GM19043 (cell line): Measurements from ENCODE around the gene NIM1K.
"Not testable (repeated sequence)": the region's sequence is repeated elsewhere in the genome, so short reads cannot be mapped to it uniquely, and the experiment has no call there.

Experiments used
- ATAC-seq: cut with Tn5 transposase; IDR thresholded peaks from one replicate; pipeline ENCODE4 v1.9.1; 2021; ENCODE audit warnings: low read depth; ENCODE audit not compliant: unreplicated experiment

The NIM1K gene

DNA sequence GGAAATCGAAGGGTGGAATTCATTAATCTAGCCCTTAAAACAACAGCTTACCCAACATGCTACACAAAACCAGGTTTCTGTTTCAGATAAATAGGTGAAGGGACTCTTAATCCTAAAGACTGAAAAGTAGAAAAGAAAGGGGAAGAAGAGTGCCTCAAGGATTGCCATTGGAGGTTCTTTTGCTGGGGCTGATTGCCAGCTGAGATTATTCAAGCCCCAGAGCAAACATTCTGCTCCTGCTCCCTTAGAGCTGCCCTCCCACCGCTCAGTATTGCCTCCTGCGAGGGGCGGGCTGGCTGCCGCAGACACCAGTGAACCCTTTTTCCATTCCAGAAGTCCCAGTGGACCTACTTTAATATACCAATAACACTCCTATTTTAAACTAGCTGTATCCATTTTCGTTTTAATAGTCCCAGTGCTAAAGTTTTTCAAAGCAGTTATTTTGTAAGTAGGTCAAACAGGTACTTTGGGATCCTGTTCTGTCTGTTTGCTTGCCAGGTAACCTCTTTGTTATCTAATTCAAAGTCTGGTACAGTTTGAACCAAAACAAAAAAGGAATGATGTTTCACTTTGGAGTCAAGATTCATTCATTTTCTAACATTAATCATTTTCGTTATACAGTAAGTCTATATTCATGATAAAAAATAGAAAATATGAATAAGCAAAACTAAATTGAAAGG, 82.5 kb downstream of the NIM1K start:
- no peak for ATAC-seq

DNA sequence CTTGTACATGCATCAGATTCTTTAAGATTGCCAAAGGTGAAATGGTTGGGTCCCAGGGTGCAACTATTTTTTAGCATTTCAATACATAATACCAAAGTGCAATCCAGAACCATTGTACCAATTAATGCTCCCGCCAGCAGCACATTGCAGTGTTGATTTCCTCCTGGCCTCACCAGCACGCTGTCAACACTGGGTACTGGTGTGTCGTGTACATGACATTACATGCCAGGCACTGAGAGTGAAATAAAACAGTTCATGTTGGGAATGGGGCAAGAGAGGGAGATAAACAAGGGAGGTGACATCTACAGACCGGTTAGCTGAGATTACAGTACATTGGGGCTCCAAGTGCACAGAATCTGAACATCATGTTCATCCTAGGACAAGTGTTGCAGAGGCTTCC, 83.4 kb downstream of the NIM1K start:
- ATAC-seq, result no peak

DNA sequence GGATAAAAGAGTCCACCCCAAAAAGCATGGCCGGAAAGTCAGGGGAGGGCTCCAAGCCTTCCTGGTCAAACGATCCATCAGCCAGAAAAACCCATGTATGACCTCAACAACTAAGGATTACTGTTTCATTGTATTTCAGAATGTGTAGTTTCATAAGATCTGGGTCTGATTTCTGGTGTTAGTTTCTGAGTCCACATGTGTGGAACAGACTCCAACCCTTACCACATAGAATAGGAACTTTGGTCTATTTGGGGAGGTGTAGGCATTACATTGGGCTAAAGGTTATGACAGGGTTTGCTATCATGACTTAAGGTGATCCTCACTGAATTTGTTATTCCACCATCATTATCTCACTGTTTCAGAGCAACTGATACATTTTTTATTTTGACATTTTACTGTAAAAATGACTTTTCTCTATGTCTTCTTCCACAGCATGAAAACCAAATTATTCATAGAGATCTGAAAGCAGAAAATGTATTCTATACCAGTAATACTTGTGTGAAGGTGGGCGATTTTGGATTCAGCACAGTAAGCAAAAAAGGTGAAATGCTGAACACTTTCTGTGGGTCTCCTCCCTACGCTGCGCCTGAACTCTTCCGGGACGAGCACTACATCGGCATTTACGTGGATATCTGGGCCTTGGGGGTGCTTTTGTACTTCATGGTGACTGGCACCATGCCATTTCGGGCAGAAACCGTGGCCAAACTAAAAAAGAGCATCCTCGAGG, 87.7 kb downstream of the NIM1K start:
- ATAC-seq, result no peak

DNA sequence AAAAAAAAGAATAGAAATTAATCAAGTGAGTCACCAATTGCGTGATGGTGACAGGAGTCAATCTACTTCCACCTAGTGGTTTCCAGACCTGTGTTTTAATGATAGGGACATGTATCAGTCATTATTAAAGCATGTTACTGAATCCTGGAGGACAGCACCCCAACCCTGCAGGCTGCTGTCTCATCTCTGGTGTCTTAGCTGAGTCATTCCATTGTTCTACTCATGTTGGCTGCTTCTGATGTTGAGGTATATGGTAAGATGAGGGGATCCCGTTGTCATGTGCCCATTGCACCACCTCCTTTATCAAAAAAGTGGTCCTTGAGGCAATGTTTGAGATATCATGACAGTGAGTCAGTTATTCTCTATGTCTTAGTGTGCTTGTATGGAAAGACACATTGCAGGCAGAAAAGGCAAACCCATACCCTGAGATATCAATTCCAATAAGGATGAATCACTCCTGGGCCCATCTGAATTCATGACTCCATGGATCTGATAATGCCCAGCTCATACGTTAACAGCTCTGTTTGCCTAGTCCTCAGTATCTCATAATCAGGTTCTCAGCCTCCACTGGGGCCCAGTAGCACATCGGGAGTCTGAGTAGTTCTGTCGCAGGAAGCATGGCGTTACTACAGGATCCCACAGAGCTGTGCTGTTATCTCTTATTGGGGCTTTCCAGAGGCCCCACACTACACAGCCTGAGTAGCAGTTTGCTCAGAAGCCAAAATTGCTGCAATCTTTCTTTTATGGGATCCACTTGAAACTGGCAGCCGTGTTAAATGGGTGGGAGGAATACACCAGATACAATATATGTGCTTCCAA, 90.0 kb downstream of the NIM1K start:
- ATAC-seq, result no peak

DNA sequence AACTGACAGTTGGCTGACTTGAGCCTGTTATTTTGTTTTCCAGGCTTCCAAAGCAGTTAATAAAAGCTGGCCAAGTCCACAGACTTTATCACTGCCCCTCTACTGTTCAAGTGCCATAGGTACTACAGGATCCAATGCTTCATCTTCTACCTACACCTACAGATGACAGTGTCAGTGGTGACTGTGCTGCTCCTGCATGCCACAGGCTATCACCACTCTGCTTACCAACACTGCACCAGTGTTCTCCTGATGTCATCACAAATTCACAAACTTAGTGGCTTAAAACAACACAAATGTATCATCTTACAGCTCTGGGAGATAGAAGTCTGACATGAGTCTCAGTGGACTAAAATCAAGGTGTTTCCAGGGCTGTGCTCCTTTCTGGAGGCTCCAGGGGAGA, 94.6 kb downstream of the NIM1K start:
- no peak for ATAC-seq

DNA sequence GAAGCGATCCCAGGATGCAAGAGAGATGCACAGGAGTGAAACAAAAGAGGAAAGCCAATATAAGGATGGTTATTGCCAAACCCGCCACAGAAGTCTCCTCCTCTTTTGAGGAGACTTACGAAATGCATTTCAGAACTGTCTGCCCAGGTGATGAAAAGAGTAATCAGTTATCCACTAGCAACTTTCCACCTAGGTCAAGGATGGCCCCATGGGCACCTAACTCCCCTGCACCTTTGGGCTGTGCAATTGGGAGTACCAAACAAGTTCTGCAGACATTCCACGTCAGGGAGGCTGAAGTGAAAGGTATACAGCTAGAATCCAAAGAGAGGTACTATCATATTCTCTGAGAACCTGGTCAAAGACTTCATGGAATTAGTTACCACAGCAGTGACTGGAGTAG, 95.5 kb downstream of the NIM1K start:
- no peak for ATAC-seq

DNA sequence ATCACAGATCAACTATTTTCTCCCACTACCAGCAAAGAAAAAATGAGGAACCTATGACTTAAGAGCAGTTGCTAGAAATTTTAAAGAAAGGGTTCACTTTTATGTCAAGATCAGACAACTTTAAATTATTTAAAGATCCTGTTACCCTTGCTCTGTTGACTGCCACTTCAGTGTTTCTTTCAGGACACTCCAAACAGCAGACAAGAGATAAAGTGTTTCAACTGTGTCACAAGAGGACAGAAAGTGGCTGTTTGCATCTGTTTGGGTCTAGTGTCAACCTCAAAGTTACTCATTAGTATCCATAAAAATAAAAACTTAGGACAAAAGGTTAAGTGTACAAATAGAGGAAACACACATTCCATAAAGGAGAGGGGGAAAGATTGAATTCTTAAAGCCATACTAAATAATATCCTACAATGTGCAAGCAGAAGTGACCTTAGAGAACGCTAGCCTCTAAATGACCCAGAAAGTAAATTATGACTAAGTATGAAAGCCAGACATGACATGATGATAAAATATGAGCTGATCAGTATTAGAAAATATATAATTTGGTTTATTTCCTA, 96.3 kb downstream of the NIM1K start:
- no peak for ATAC-seq

DNA sequence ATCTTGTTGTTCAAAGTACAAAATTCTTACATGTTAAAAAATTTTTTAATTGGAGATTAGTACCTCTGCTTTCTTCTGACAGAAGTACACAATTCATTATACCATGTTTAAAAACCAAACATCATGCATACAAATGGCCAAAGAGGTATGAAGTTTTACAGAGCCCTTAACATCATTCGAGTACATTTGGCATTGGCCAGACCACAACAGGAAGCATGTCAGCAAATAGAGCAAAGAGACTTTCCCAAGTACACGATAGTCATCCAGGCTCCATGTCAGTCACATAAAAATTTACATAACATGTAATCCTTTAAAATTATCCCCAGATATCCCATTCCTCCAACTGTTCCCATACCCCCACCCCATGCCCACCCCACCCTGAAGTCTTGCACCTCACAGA, 98.7 kb downstream of the NIM1K start:
- no peak for ATAC-seq

DNA sequence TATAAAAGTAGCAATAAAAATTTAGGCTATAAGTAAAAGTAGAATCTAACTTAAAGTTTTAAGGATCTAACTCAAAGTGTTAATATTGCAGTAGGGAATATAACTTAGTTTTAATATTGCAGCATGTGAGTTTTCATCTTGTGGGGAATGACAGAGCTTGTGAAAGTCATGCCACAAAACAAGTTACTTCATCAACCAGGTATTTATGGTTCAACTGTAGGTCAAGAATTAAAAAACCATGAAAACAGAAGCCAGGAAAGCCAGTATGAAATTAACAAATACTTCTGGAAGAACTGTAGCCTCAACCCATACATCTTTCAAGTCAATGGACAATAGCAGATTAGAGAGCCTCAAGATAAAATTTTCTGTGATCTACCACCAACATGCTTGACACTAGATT, 102.2 kb downstream of the NIM1K start:
- ATAC-seq, result no peak

DNA sequence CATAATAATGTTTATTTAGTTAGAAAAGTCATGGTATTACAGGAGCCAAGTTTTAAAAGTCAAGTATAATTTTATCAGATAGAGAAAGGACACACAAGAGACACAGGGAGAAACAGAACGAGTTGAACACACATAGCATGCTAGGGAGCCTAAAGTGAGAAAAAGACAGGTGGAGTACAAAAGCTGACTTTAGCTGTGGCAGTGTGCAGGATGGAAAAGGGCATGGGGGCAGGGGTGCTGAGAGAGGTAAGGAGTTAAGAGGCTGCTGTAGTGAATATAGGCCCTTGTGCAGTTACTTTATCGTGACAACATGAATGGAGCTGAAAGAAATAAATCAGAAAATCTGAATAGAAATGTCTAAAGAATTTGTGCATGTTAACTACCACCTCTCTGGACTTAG, 103.2 kb downstream of the NIM1K start:
- ATAC-seq, result no peak

DNA sequence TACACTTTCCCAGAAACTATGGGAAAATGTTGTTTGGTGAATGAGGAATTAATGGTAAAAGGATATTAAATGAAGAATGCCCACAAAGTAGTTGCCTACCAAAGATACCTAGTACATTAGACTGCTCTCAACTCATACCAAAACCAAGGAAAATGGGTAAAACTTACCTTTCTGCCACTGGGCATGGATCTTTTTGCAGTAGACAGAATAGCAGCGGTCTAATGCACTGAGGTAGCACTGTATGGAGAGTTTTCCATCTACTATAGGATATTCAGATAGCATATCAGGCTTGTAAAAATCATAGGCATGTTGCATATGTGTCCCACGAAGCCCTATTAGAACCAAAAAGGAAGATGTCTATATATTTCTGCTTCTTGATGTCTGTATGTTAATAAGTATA, 104.8 kb downstream of the NIM1K start:
- ATAC-seq, result no peak

DNA sequence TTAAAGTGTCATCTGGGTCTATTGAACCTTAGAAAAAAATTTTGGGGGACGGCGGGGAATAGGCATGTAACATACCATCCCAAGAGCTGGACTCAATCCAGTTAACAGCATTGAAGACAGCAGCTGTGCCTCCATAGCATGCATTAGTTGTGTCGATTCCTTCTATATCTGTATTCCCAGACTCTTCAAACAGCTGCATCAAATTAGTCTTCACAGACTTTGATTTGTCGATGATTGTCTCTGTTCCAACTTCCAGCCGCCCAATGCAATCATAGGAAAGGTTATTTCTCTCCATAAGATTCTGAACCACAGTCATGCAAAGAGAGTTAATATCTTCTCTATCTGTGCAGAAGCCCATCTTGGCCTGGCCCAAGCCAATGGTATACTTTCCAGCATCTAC, 106.4 kb downstream of the NIM1K start:
- ATAC-seq, result no peak

DNA sequence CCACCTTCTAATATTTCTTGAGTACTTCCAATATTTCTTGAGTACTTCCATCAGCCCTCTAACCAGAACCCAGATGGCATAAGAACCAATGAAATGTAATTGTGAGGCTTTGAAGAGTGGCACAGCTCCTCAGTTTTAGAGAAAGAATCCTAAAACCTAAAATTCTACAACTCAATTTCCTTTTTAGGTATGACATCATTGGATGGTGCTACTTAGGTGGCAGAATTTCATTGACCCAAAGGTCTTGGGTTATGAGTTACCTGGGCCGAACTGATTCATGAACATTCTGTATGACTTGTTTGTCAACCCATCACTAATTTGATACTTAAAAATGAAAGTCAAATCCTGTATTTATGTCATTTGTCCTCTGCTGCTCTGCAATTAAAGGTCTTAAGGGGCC, 108.1 kb downstream of the NIM1K start:
- no peak for ATAC-seq

DNA sequence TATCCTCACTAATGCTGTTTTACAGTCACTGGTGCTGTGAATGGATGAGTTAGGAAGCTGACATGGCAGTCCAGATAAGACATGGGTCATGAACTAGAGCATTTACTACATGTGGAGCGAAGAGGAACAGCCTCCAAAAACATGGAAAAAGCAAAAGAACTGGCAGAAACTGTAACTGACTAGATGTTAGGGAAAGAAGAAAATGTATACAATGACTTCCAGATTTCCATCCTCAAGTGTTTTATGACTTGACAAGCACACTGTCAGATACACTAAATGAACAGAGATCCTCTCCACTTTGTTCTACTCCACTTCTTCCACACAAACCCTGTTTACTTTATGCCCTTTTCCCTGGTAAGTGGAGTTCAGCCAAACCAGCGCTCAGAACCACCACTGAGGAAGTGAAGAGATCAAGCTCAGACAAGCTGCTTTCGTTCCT, 109.6 kb downstream of the NIM1K start:
- no peak for ATAC-seq

DNA sequence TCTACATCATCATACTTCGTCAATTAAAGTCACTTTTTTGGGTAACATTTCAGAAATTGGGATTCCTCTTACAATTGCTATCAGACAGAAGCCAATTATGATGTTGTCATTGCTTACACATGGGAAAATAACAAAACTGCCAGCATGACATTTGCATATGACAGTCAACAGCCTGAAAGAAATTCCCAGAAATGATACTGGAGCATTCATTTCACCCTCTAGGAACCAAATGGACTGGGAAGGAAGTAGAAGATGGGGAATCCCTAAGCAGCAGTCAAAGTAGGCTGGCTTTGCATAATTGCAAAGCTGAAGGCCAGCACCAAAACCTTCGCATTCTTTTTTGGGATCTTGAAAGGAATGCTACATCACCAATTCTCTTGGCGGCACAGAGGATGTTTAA, 110.5 kb downstream of the NIM1K start:
- ATAC-seq, result no peak

DNA sequence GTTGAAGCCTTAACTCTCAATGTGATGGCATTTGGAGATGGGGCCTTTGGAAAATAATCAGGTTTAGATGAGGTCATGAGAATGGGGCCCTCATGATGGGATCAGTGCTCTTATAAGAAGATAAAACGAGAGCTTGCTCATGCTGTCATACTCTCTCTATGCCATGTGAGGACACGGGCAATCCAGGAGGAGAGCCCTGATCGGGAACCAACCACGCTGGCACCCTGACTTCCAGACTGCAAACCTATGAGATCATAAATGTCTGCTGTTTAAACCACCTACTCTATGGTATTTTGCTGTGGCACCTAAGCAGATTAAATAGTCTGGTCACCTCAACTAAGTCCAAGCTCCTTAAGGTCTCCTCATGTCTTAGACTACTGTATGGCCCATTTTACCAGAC, 111.2 kb downstream of the NIM1K start:
- no peak for ATAC-seq

DNA sequence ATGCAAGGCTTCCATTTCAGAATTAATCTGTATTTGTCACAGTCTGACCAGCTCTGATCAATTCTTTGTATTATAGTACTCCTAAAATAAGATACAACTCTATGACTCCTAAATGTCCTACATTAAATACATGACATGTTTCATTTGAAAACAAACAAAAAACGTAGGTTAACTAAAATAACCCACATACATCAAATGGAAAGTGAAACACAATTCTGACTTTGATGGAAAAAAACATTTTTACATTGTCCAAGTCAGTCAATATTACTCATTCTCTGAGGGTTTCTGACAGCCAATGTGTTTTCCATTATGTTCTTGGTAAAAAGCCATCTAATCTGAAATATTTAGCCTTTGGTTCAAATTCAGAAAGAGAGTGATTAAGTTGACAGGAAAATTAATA, 112.5 kb downstream of the NIM1K start:
- no peak for ATAC-seq

DNA sequence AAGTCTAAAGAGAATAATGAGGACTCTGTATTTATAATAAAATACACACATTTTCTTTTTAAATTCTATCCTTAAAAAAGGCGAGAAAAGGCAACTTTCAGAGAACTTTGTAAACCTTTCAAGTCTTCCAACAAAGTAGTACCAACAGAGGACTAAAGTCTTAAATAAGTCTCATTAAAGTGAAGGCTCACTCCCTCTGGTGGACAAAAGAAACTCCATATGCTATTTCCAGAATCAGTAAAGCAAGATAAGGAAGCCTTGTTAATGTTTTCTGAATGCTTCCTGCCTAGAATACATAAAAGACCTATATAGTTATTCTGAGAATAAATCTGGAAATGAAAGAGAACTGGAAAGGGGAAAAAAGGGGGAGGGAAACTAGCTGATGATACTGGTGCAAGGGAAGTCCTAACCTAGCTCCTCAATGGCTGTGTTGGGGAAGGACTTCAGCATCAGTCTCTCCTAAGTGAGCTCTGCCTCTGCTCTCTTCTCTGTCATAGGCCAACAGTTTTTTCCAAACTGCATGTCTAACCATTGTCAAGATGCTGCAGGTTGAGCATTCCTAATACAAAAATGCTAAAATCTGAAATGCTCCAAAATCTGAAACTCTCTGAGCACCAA, 114.0 kb downstream of the NIM1K start:
- peak; percentile 48 for ATAC-seq

DNA sequence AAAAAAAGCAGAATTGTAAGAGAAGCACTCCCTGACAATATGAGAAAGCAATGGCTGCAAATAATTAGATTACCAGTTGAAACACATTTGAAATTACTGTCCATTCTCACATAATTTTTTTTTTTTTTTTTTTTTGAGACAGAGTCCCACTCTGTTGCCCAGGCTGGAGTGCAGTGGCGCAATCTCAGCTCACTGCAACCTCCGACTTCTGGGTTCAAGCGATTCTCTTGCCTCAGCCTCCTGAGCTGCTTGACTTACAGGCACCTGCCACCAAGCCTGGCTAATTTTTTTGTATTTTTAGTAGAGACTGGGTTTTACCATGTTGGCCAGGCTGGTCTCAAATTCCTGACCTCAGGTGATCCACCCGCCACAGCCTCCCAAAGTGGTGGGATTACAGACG, 114.9 kb downstream of the NIM1K start:
- ATAC-seq, result not testable (repeated sequence)

DNA sequence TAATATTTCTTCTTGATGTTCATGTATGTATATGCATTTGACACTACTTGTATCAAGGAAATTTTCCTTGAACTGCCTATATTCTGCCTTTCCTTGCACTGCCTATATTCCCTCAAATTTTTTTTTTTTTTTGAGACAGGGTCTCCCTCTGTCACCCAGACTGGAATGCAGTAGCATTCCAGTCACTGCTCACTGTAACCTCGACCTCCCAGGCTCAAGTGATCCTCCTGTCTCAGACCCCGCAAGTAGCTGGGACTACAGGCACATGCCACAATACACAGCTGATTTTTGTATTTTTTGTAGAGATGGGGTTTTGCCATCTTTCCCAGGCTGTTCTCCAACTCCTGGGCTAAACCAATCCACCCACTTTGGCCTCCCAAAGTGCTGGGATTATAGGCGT, 117.1 kb downstream of the NIM1K start:
- ATAC-seq, result no peak

DNA sequence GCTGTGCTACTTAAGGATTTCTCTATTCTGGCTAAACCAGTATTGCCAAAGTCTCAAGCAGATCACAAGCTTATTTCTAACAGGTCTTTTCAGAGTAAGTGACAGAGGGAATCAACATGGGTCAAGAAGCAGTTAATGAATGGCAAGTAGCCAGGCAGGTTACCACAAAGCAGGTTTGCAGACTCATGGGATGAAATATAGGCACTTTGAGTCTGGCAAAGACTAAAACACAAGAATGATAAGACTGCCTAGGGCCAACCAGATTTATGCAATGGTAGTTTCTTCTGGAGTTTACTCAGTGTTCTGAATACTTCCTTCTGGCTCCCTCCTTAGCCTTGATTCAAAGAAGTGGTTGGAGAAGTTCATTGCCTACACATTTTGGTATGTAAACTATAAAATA, 117.6 kb downstream of the NIM1K start:
- no peak for ATAC-seq
